Measurements from ENCODE around the gene TBXAS1.

DNA sequence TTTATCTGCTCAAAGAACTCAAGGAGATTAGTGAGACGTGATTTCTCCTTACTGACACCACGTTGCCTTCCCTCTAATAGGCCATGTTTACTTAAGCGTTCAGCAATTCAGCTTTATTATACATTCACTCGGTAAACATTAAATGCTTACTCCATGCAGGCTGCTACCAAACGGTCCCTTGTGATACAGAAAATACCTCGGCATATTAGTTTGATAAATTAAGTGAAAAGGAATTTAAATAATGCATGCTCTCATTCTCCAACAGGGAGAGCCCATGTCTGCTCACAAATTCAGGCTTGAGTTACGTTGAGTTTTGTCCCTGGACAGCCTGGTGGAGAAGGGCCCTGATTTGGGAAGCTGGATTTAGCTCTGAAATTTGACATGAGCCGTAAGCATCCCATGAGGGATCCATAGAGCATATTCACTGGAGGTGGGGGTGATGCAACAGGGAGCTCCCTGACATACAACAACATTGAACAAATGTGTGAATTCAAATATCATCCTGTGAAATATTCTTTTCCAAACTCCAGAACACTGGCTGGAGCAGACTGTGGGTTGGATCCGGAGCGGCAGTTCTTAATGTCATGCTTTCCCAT is 86.3 kb downstream of the TBXAS1 start:
- TF ChIP-seq, protein P1, sequence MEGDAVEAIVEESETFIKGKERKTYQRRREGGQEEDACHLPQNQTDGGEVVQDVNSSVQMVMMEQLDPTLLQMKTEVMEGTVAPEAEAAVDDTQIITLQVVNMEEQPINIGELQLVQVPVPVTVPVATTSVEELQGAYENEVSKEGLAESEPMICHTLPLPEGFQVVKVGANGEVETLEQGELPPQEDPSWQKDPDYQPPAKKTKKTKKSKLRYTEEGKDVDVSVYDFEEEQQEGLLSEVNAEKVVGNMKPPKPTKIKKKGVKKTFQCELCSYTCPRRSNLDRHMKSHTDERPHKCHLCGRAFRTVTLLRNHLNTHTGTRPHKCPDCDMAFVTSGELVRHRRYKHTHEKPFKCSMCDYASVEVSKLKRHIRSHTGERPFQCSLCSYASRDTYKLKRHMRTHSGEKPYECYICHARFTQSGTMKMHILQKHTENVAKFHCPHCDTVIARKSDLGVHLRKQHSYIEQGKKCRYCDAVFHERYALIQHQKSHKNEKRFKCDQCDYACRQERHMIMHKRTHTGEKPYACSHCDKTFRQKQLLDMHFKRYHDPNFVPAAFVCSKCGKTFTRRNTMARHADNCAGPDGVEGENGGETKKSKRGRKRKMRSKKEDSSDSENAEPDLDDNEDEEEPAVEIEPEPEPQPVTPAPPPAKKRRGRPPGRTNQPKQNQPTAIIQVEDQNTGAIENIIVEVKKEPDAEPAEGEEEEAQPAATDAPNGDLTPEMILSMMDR (IDR thresholded peaks at IDR 0.05), result no peak
- TF ChIP-seq POLR2A (IDR thresholded peaks at IDR 0.05) (no peak), POLR2AphosphoS5 (IDR thresholded peaks at IDR 0.05) (no peak), EP300 (IDR thresholded peaks at IDR 0.05; ENCODE audit: low read depth) (no peak)

Data from transverse colon (tissue), 4 donors.